ENCODE results near the gene KLHL26.

KLHL26 gene

DNA sequence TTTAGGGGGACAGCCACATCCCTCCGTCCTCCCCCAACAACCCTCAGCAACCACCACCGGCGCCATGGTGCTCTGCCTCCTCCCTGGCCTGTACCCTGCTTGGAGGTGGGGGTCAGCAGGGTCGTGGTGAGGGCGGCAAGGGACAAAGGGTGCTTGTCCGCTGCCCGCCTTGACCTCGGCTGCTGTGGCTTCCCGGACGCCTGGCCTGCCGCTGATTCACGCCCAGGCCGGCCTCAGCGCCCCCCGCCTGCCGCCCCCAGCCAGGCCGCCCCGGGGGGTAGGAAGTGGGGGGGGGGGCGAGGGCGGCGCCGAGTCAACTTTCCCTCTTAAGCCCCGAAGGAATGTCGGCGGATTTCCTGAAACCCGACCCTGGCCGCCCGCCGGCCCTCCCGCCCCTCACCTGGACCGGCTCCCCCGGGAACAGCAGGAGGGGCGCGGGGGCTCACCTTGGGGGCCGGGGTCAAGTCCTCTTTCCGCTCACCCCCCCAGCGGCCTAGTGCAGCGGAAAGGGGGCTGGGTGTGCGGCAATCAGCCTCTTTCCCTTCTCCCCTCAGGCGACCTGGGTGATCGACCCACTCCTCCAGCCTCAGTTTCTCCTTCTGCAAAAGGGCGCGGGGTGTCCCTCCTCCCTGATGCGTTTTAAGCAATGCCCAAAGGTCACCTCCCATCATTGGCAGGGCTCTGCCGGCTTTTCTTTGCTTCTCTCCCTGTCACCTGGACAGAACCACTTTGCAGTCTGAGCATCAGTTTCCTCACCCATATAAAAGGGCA lies 26.1 kb upstream of the KLHL26 start:
- Histone ChIP-seq H3K36me3 (replicated peaks in 1 of 2; ENCODE audit: control insufficient read depth in 2 of 2, insufficient read depth in 2 of 2, low read length in 2 of 2) (no peaks in the 10 kb centered on the region), H3K9ac (ENCODE audit: low read depth, low read length, poor library complexity) (peak overlapping the region; percentile 77), H3K4me2 (ENCODE audit: insufficient read depth, low read length, poor library complexity, severe bottlenecking) (peak overlapping the region; percentile 40), H2BK15ac (ENCODE audit: low read length) (no peak overlapping the region), H3K14ac (ENCODE audit: low read length) (peak overlapping the region; percentile 56), H3K79me1 (ENCODE audit: low read depth, low read length) (no peaks in the 10 kb centered on the region), H4K8ac (ENCODE audit: low read depth, low read length) (no peak overlapping the region), H4K91ac (ENCODE audit: low read depth, low read length, poor library complexity) (no peak overlapping the region), H2AFZ (ENCODE audit: low read length) (no peak overlapping the region), H3K23ac (ENCODE audit: low read depth, low read length, poor library complexity) (no peak overlapping the region), H3K18ac (ENCODE audit: low read length) (peak overlapping the region; percentile 97), H2BK5ac (ENCODE audit: low read length) (no peak overlapping the region), H2AK5ac (ENCODE audit: low read depth, low read length) (peak overlapping the region; percentile 96), H3K4me1 (ENCODE audit: control insufficient read depth in 2 of 2, insufficient read depth in 1 of 2, low read depth in 1 of 2, low read length in 2 of 2) (peaks cover 21 to 38% of the 10 kb centered on the region in 2 donors), H2BK12ac (ENCODE audit: low read length) (peak overlapping the region; percentile 84), H3K9me3 (replicated peaks in 1 of 2; ENCODE audit: control insufficient read depth in 2 of 2, insufficient read depth in 1 of 2, low read depth in 1 of 2, low read length in 2 of 2) (no peaks in the 10 kb centered on the region), H3K4me3 (ENCODE audit: low read length in 2 of 2) (no peak overlapping the region), H3K27me3 (ENCODE audit: control insufficient read depth in 3 of 3, insufficient read depth in 3 of 3, low read depth in 1 of 3, low read length in 3 of 3) (peaks cover 64 to 94% (median 85%) of the 10 kb centered on the region in 3 experiments), H3K4ac (ENCODE audit: low read length) (no peak overlapping the region), H2BK120ac (ENCODE audit: low read depth, low read length) (no peak overlapping the region), H3K27ac (replicated peaks; ENCODE audit: low read length) (no peak overlapping the region)
- no peak for DNase-seq (ENCODE audit: low spot score)
- WGBS, 2 donors (ENCODE audit: extremely low coverage in 2 of 2, insufficient read length in 2 of 2, insufficient replicate concordance in 1 of 2): no CpG with 5 or more reads among the region's 45 CpGs

DNA sequence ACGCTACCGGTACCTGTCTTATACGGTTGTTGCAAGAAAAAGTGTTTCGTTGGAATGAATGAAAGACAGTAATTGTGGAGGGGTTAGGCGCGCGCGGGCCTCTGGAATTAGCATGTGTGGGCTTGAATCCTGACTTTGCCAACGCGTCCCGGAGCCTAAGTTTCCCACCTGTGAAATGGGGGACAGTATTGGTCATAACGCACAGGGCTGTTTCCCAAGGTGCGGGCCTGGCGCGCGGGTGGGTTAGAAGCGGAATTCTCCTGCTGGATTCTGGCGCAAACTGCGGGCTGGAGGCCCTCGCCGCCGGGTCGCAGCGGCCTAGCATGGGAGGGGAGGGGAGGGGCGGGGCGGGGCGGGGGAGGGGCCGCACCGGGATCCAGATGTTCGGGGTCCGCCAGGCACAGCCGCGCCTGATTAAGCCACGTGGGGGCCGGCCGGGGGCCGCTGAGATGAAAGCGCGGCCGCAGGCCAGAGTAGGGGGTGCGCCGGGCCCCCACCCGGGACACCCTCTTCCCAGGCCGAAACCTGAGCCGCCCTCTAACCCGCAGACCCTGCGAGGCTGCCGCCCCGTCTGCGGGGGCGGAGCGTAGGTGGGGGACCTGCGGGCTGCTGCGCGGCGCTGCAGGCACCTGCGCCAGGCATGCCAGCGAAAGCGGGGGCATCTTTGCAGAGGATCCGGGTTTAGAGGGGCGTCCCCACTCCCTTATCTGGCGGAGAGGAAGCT lies 25.3 kb upstream of the KLHL26 start:
- H2AK5ac ChIP-seq (ENCODE audit: low read depth, low read length): peak overlapping the region; percentile 98
- H3K14ac ChIP-seq (ENCODE audit: low read length): no peak overlapping the region
- H3K4me2 ChIP-seq (ENCODE audit: insufficient read depth, low read length, poor library complexity, severe bottlenecking): peak overlapping the region; percentile 96
- H2BK15ac ChIP-seq (ENCODE audit: low read length): peak overlapping the region; percentile 89
- no CpG with 5 or more reads among the region's 62 CpGs for WGBS, 2 donors (ENCODE audit: extremely low coverage in 2 of 2, insufficient read length in 2 of 2, insufficient replicate concordance in 1 of 2)
- peak overlapping the region; percentile 59 for H2AFZ ChIP-seq (ENCODE audit: low read length)
- peak overlapping the region; percentile 42 for H2BK5ac ChIP-seq (ENCODE audit: low read length)
- H3K36me3 ChIP-seq (replicated peaks in 1 of 2; ENCODE audit: control insufficient read depth in 2 of 2, insufficient read depth in 2 of 2, low read length in 2 of 2): no peaks in the 10 kb centered on the region
- H3K9me3 ChIP-seq (replicated peaks in 1 of 2; ENCODE audit: control insufficient read depth in 2 of 2, insufficient read depth in 1 of 2, low read depth in 1 of 2, low read length in 2 of 2): no peaks in the 10 kb centered on the region
- no peak for DNase-seq (ENCODE audit: low spot score)
- peak overlapping the region; percentile 73 for H3K23ac ChIP-seq (ENCODE audit: low read depth, low read length, poor library complexity)
- H3K27me3 ChIP-seq (ENCODE audit: control insufficient read depth in 3 of 3, insufficient read depth in 3 of 3, low read depth in 1 of 3, low read length in 3 of 3): peaks cover 60 to 87% (median 79%) of the 10 kb centered on the region in 3 experiments
- peak overlapping the region; percentile 41 for H2BK12ac ChIP-seq (ENCODE audit: low read length)
- H3K9ac ChIP-seq (ENCODE audit: low read depth, low read length, poor library complexity): no peak overlapping the region
- peak overlapping the region; percentile 83 for H3K18ac ChIP-seq (ENCODE audit: low read length)
- H4K8ac ChIP-seq (ENCODE audit: low read depth, low read length): no peak overlapping the region
- H3K4ac ChIP-seq (ENCODE audit: low read length): no peak overlapping the region
- peaks cover 21 to 38% of the 10 kb centered on the region in 2 donors for H3K4me1 ChIP-seq (ENCODE audit: control insufficient read depth in 2 of 2, insufficient read depth in 1 of 2, low read depth in 1 of 2, low read length in 2 of 2)
- no peaks in the 10 kb centered on the region for H3K79me1 ChIP-seq (ENCODE audit: low read depth, low read length)
- no peak overlapping the region for H3K27ac ChIP-seq (replicated peaks; ENCODE audit: low read length)
- no peak overlapping the region for H2BK120ac ChIP-seq (ENCODE audit: low read depth, low read length)
- peak overlapping the region in 1 of 2 donors; percentile 9 for H3K4me3 ChIP-seq (ENCODE audit: low read length in 2 of 2)
- H4K91ac ChIP-seq (ENCODE audit: low read depth, low read length, poor library complexity): no peak overlapping the region

DNA sequence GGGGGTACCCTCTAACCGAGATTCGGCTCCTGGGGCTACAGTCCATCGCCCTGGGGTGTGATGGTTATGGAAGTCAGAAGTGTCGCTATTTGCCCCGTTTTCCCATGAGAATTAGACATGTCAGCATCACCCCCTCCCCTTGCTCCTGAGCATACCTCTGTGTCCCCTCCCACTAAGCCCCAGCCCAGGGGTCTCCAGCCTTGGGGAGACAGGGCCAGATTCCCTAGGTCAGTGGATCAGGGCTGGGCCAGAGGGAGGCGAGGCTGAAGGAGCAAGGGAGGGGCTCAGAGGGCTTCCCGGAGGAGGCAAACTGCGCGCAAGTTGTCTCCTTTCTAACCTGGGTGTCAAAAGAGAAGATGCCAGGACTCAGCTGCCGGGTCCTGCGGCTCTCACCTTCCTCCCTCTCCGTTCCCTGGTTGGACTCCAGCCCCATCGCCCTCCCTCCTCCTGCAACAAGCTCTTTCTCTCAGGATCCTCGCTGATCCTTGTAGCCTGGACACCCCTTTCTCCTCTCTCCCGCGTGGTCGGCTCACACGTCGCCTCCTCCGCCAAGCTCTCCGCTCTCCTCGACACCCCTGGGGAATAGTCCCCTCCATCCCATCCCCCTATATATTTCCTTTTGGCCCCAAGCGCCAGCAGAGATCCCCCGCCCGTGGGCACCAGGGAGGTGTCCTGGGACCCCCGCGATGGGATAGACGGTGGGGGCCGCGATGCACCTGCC lies 24.6 kb upstream of the KLHL26 start:
- H3K23ac ChIP-seq (ENCODE audit: low read depth, low read length, poor library complexity): peak overlapping the region; percentile 73
- H3K79me1 ChIP-seq (ENCODE audit: low read depth, low read length): no peaks in the 10 kb centered on the region
- peak overlapping the region; percentile 89 for H2BK15ac ChIP-seq (ENCODE audit: low read length)
- H3K4ac ChIP-seq (ENCODE audit: low read length): no peak overlapping the region
- peaks cover 0 to 4% of the 10 kb centered on the region in 2 donors for H3K9me3 ChIP-seq (replicated peaks in 1 of 2; ENCODE audit: control insufficient read depth in 2 of 2, insufficient read depth in 1 of 2, low read depth in 1 of 2, low read length in 2 of 2)
- peak overlapping the region; percentile 41 for H2BK12ac ChIP-seq (ENCODE audit: low read length)
- H2BK120ac ChIP-seq (ENCODE audit: low read depth, low read length): peak overlapping the region; percentile 24
- H2BK5ac ChIP-seq (ENCODE audit: low read length): peak overlapping the region; percentile 42
- peaks cover 56 to 79% (median 74%) of the 10 kb centered on the region in 3 experiments for H3K27me3 ChIP-seq (ENCODE audit: control insufficient read depth in 3 of 3, insufficient read depth in 3 of 3, low read depth in 1 of 3, low read length in 3 of 3)
- H2AFZ ChIP-seq (ENCODE audit: low read length): peak overlapping the region; percentile 99
- WGBS, 2 donors (ENCODE audit: extremely low coverage in 2 of 2, insufficient read length in 2 of 2, insufficient replicate concordance in 1 of 2): no CpG with 5 or more reads among the region's 30 CpGs
- H3K9ac ChIP-seq (ENCODE audit: low read depth, low read length, poor library complexity): no peak overlapping the region
- H3K4me1 ChIP-seq (ENCODE audit: control insufficient read depth in 2 of 2, insufficient read depth in 1 of 2, low read depth in 1 of 2, low read length in 2 of 2): peaks cover 21 to 37% of the 10 kb centered on the region in 2 donors
- no peaks in the 10 kb centered on the region for H3K36me3 ChIP-seq (replicated peaks in 1 of 2; ENCODE audit: control insufficient read depth in 2 of 2, insufficient read depth in 2 of 2, low read length in 2 of 2)
- no peak overlapping the region for H3K27ac ChIP-seq (replicated peaks; ENCODE audit: low read length)
- H2AK5ac ChIP-seq (ENCODE audit: low read depth, low read length): peak overlapping the region; percentile 98
- H4K91ac ChIP-seq (ENCODE audit: low read depth, low read length, poor library complexity): no peak overlapping the region
- H3K14ac ChIP-seq (ENCODE audit: low read length): no peak overlapping the region
- peak overlapping the region; percentile 96 for H3K4me2 ChIP-seq (ENCODE audit: insufficient read depth, low read length, poor library complexity, severe bottlenecking)
- no peak for DNase-seq (ENCODE audit: low spot score)
- peak overlapping the region; percentile 48 to 85 for H3K4me3 ChIP-seq (ENCODE audit: low read length in 2 of 2)
- H3K18ac ChIP-seq (ENCODE audit: low read length): peak overlapping the region; percentile 97
- no peak overlapping the region for H4K8ac ChIP-seq (ENCODE audit: low read depth, low read length)

All from neuronal stem cell (in vitro differentiated cells).